ENCODE results near the gene CHMP3. TPM values are rescaled to one million over a fixed set of nuclear protein-coding genes. Genes with fewer than 3 reads are reported as not detected.
"Not testable (repeated sequence)": the region's sequence is repeated elsewhere in the genome, so short reads cannot be mapped to it uniquely, and the experiment has no call there.

The CHMP3 gene
- total RNA-seq, 1 experiment from 2014 or later, result 54.4 TPM

DNA sequence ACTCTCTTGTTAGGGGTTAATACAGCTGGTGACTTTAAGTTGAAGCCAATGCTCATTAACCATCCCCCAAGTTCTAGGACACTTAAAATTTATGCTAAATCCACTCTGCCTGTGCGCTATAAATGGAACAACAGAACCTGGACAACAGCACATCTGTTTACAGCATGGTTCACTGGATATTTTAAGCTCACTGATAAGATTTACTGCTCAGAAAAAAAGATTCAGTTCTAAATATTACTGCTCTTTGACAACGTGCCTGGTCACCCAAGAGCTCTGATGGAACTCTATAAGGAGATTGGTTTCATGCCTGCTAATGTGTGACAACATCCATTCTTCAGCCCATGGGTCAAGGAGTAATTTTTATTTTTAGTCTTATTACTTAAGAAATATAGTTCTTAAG lies 32.9 kb upstream of the CHMP3 start:
- no peak overlapping the region for H2AFZ ChIP-seq (ENCODE audit: low read length)
- DNase-seq, result no peak
- H3K4me2 ChIP-seq (ENCODE audit: low read length), result no peak overlapping the region
- no TSS peak for BruUV-seq (replicated peaks)
- H3K79me2 ChIP-seq (ENCODE audit: low read length), result no peaks in the 10 kb centered on the region
- no peak overlapping the region for H3K27ac ChIP-seq (ENCODE audit: low read length)
- no peaks in the 10 kb centered on the region for H3K4me1 ChIP-seq (ENCODE audit: insufficient read depth, low read length)
- TF ChIP-seq, protein P1, sequence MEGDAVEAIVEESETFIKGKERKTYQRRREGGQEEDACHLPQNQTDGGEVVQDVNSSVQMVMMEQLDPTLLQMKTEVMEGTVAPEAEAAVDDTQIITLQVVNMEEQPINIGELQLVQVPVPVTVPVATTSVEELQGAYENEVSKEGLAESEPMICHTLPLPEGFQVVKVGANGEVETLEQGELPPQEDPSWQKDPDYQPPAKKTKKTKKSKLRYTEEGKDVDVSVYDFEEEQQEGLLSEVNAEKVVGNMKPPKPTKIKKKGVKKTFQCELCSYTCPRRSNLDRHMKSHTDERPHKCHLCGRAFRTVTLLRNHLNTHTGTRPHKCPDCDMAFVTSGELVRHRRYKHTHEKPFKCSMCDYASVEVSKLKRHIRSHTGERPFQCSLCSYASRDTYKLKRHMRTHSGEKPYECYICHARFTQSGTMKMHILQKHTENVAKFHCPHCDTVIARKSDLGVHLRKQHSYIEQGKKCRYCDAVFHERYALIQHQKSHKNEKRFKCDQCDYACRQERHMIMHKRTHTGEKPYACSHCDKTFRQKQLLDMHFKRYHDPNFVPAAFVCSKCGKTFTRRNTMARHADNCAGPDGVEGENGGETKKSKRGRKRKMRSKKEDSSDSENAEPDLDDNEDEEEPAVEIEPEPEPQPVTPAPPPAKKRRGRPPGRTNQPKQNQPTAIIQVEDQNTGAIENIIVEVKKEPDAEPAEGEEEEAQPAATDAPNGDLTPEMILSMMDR (conservative IDR thresholded peaks at IDR 0.05; ENCODE audit: low read depth, low read length), result no peak
- TF ChIP-seq EZH2 (IDR thresholded peaks at IDR 0.05; ENCODE audit: low read length, unreplicated experiment), result no peak
- TF ChIP-seq EZH2phosphoT487 (IDR thresholded peaks at IDR 0.05; ENCODE audit: borderline replicate concordance, low read length), result no peak
- no peak overlapping the region for H3K4me3 ChIP-seq (ENCODE audit: low read length)
- ChIA-PET POLR2A (ENCODE audit: unreplicated experiment) (interaction anchor here (0.6 kb wide), 1 partner anchor 9 kb away, joined by 3 read pairs; no protein-coding TSS in a partner anchor), CTCF (no interaction called here)
- no peaks in the 10 kb centered on the region for H3K27me3 ChIP-seq (ENCODE audit: low read length)
- no peaks in the 10 kb centered on the region for H3K36me3 ChIP-seq (ENCODE audit: low read depth, low read length)
- no peaks in the 10 kb centered on the region for H3K9me3 ChIP-seq (ENCODE audit: low read length)
- no peaks in the 10 kb centered on the region for H3F3A ChIP-seq (ENCODE audit: low read length, unreplicated experiment)
- intact Hi-C loops (cut with micrococcal nuclease), result no loop called here
- no peaks in the 10 kb centered on the region for H4K20me1 ChIP-seq (ENCODE audit: low read length)
- peaks cover 3% of the 10 kb centered on the region; the same call in 1 of the 2 replicates for H3K9me2 ChIP-seq (replicated peaks; ENCODE audit: low read length)
- no peak overlapping the region for H3K9ac ChIP-seq (ENCODE audit: low read length)
- ATAC-seq, result no peak

DNA sequence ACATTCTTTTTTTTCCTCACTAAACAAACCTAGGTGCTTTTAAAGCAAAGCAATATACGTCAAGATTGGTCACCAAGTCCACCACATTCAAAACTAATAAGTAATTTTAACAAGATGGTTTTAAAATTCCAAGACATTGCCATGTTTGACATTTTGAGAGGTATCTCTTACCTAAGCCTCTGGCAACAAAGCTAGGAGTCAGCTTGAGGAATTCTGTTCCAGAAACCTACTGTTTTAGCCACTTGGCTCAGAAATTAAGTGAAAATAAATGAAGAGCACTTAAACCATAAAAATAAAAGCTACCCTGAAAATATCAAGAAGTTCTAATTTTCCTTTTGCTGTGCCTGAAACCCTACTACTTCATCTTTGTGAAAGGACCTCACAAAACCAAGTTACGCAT lies 30.0 kb upstream of the CHMP3 start:
- H3K27ac ChIP-seq (ENCODE audit: low read length), result no peak overlapping the region
- TF ChIP-seq, protein P1 (conservative IDR thresholded peaks at IDR 0.05; ENCODE audit: low read depth, low read length), result no peak
- no peak for TF ChIP-seq EZH2 (IDR thresholded peaks at IDR 0.05; ENCODE audit: low read length, unreplicated experiment)
- no peak for TF ChIP-seq EZH2phosphoT487 (IDR thresholded peaks at IDR 0.05; ENCODE audit: borderline replicate concordance, low read length)
- no peaks in the 10 kb centered on the region for H3K9me3 ChIP-seq (ENCODE audit: low read length)
- no peak for ATAC-seq
- BruUV-seq (replicated peaks), result no TSS peak
- H3K4me1 ChIP-seq (ENCODE audit: insufficient read depth, low read length), result no peaks in the 10 kb centered on the region
- no peak overlapping the region for H3K4me2 ChIP-seq (ENCODE audit: low read length)
- H4K20me1 ChIP-seq (ENCODE audit: low read length), result no peaks in the 10 kb centered on the region
- no peaks in the 10 kb centered on the region for H3F3A ChIP-seq (ENCODE audit: low read length, unreplicated experiment)
- intact Hi-C loops (cut with micrococcal nuclease), result no loop called here
- no peaks in the 10 kb centered on the region for H3K27me3 ChIP-seq (ENCODE audit: low read length)
- POLR2A ChIA-PET (ENCODE audit: unreplicated experiment), result no interaction called here
- H3K79me2 ChIP-seq (ENCODE audit: low read length), result no peaks in the 10 kb centered on the region
- no peak overlapping the region for H3K4me3 ChIP-seq (ENCODE audit: low read length)
- no peak overlapping the region for H2AFZ ChIP-seq (ENCODE audit: low read length)
- no peaks in the 10 kb centered on the region for H3K36me3 ChIP-seq (ENCODE audit: low read depth, low read length)
- no peak overlapping the region for H3K9ac ChIP-seq (ENCODE audit: low read length)
- CTCF ChIA-PET, result no interaction called here
- DNase-seq, result no peak
- H3K9me2 ChIP-seq (replicated peaks; ENCODE audit: low read length), result no peaks in the 10 kb centered on the region

DNA sequence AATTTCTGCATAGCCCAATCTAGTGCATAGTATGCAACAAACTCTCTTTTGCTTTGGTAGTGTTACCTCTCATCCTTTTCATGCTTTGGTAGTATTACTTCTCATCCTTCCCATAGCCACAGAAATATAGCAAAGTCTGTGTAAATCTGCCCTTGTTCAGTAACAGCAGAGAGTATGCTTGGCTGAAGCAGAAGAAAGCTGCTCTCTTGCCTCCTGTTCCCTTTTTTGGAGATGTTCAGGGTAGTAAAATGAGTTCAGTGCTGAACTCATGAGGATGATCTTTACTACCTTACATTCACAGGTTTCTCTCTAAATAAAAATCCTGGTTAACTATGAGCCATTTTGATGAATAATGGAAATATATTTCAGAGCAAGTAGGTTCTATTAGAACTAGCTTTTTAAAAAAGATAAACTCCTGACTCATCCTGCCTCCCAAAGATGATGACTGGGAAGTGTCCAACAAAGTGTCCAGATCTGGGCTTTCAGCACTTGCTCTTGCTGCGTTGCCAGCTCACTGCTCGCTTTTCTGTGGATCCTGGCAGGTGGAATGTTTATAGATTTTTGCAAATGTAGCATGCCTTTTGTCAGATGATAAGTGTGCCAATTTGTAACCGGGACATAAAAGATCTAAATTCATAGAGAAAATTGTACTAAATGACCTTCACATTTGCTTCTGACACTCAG lies 29.4 kb upstream of the CHMP3 start:
- H4K20me1 ChIP-seq (ENCODE audit: low read length), result no peaks in the 10 kb centered on the region
- ATAC-seq (no peak; the same call in 1 of the 2 replicates), DNase-seq (no peak)
- H3K9ac ChIP-seq (ENCODE audit: low read length), result no peak overlapping the region
- H3K79me2 ChIP-seq (ENCODE audit: low read length), result no peaks in the 10 kb centered on the region
- no TSS peak for BruUV-seq (replicated peaks)
- no peak overlapping the region for H2AFZ ChIP-seq (ENCODE audit: low read length)
- H3K4me1 ChIP-seq (ENCODE audit: insufficient read depth, low read length), result no peaks in the 10 kb centered on the region
- ChIA-PET CTCF (no interaction called here), POLR2A (ENCODE audit: unreplicated experiment) (no interaction called here)
- H3K9me2 ChIP-seq (replicated peaks; ENCODE audit: low read length), result no peaks in the 10 kb centered on the region
- H3F3A ChIP-seq (ENCODE audit: low read length, unreplicated experiment), result no peaks in the 10 kb centered on the region
- H3K27me3 ChIP-seq (ENCODE audit: low read length), result no peaks in the 10 kb centered on the region
- H3K27ac ChIP-seq (ENCODE audit: low read length), result no peak overlapping the region
- intact Hi-C loops (cut with micrococcal nuclease), result no loop called here
- no peaks in the 10 kb centered on the region for H3K36me3 ChIP-seq (ENCODE audit: low read depth, low read length)
- TF ChIP-seq, protein P1 (conservative IDR thresholded peaks at IDR 0.05; ENCODE audit: low read depth, low read length), result no peak
- TF ChIP-seq EZH2 (IDR thresholded peaks at IDR 0.05; ENCODE audit: low read length, unreplicated experiment) (no peak), EZH2phosphoT487 (IDR thresholded peaks at IDR 0.05; ENCODE audit: borderline replicate concordance, low read length) (no peak)
- no peak overlapping the region for H3K4me2 ChIP-seq (ENCODE audit: low read length)
- no peak overlapping the region for H3K4me3 ChIP-seq (ENCODE audit: low read length)
- no peaks in the 10 kb centered on the region for H3K9me3 ChIP-seq (ENCODE audit: low read length)

DNA sequence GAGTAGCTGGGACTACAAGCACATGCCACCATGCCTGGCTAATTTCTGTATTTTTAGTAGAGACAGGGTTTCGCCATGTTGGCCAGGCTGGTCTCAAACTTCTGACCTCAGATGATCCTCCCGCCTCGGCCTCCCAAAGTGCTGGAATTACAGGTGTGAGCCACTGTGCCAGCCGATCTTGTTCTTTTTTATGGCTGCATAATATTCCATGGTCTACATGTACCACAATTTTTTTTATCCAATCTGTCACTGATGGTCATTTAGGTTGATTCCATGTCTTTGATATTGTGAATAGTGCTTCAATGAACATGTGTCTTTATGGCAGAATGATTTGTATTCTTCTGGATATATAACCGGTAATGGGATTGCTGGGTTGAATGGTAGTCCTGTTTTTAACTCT lies 26.5 kb upstream of the CHMP3 start:
- H3K4me1 ChIP-seq (ENCODE audit: insufficient read depth, low read length); ATAC-seq; H4K20me1 ChIP-seq (ENCODE audit: low read length); intact Hi-C loops (cut with micrococcal nuclease); H2AFZ ChIP-seq (ENCODE audit: low read length); DNase-seq; H3K9me2 ChIP-seq (replicated peaks; ENCODE audit: low read length); H3K9me3 ChIP-seq (ENCODE audit: low read length); H3K4me3 ChIP-seq (ENCODE audit: low read length); H3K27me3 ChIP-seq (ENCODE audit: low read length); H3K79me2 ChIP-seq (ENCODE audit: low read length); H3K36me3 ChIP-seq (ENCODE audit: low read depth, low read length); POLR2A ChIA-PET (ENCODE audit: unreplicated experiment); H3K9ac ChIP-seq (ENCODE audit: low read length); BruUV-seq (replicated peaks); H3K4me2 ChIP-seq (ENCODE audit: low read length); H3F3A ChIP-seq (ENCODE audit: low read length, unreplicated experiment); CTCF ChIA-PET; H3K27ac ChIP-seq (ENCODE audit: low read length): not testable (repeated sequence)

Data from PC-3 (cell line).